GM12878 (cell line): Measurements from ENCODE around the gene HMOX1. TPM values are rescaled to one million over a fixed set of nuclear protein-coding genes. Genes with fewer than 3 reads are reported as not detected.

Experiments
- ATAC-seq: fragments of 200-7000 bp; cut with Tn5 transposase; 3 replicates; pipeline ENCODE4 v1.9.1; 2020; ENCODE audit warnings: mild to moderate bottlenecking, moderate library complexity
- BruUV-seq: library from RNA; stranded (reverse); fragments of 400-500 nt; replicated peaks from 2 replicates; lab custom pipeline; 2021; lab: Mats Ljungman, UMichigan
- CTCF ChIA-PET: fragments of 300-600 bp; sonication (Branson Sonifier 250); formaldehyde crosslinking; extraction: SDS; loops from one replicate; lab custom pipeline; 2021; ENCODE audit warnings: inconsistent platforms; lab: Yijun Ruan, JAX
- POLR2A ChIA-PET: fragments of 350-600 bp; formaldehyde crosslinking; extraction: SDS; loops from one replicate; lab custom pipeline; 2021; ENCODE audit warnings: inconsistent platforms; lab: Charles Lee
- RAD21 ChIA-PET: fragments of 300-600 bp; sonication (Branson Sonifier 250); formaldehyde crosslinking; loops from one replicate; lab custom pipeline; 2023; ENCODE audit warnings: antibody characterized with exemption; ENCODE audit not compliant: unreplicated experiment; lab: Charles Lee
- SMC1A ChIA-PET: fragments of 300-600 bp; sonication (Branson Sonifier 250); formaldehyde crosslinking; loops from one replicate; lab custom pipeline; 2023; ENCODE audit not compliant: unreplicated experiment, uncharacterized antibody; lab: Charles Lee
- DNase-seq: peaks from one replicate; pipeline ENCODE4 v3.0.0-alpha.2; 2011; ENCODE audit warnings: low read depth, low spot score
- FAIRE-seq: peaks from 3 replicates; lab custom pipeline; 2011; peaks lifted over from hg19 to GRCh38; lab: Jason Lieb, UNC
- H2AFZ ChIP-seq: 2 replicates; pipeline ENCODE4 v1.6.0; 2011; ENCODE audit warnings: low read depth, low read length, control low read depth; ENCODE audit not compliant: control insufficient read depth
- H3K27ac ChIP-seq: 2 replicates; pipeline ENCODE4 v1.5.1; 2011; ENCODE audit warnings: control low read depth; ENCODE audit not compliant: control insufficient read depth, insufficient read depth
- H3K27me3 ChIP-seq, 2 experiments: replicated peaks in 1 of 2; 2 replicates each; pipeline versions ENCODE4 v1.6.0 to v1.6.1; 2011; ENCODE audit warnings: low read length in 1 of 2; ENCODE audit not compliant: control insufficient read depth in 2 of 2, insufficient read depth in 2 of 2
- H3K36me3 ChIP-seq, 2 experiments: 2 replicates each; pipeline ENCODE4 v1.5.1; 2011; ENCODE audit warnings: low read length in 1 of 2; ENCODE audit not compliant: control insufficient read depth in 2 of 2, insufficient read depth in 2 of 2
- H3K4me1 ChIP-seq: 2 replicates; pipeline ENCODE4 v1.6.1; 2011; ENCODE audit warnings: mild to moderate bottlenecking, low read length, moderate library complexity, mixed read lengths; ENCODE audit not compliant: control insufficient read depth, insufficient read depth
- H3K4me2 ChIP-seq: 2 replicates; pipeline ENCODE4 v1.6.0; 2011; ENCODE audit warnings: control low read depth; ENCODE audit not compliant: control insufficient read depth, insufficient read depth
- H3K4me3 ChIP-seq: fragments of 200-600 bp; sonication (generic); 2 replicates; pipeline ENCODE4 v1.5.1; 2016
- H3K79me2 ChIP-seq: 2 replicates; pipeline ENCODE4 v1.6.0; 2011; ENCODE audit warnings: low read length; ENCODE audit not compliant: control insufficient read depth, insufficient read depth
- H3K9ac ChIP-seq: 2 replicates; pipeline ENCODE4 v1.8.0; 2011; ENCODE audit warnings: low read length, control low read depth, mixed read lengths; ENCODE audit not compliant: control insufficient read depth, insufficient read depth
- H3K9me3 ChIP-seq: replicated peaks from 3 replicates; pipeline ENCODE4 v1.5.1; 2011; ENCODE audit warnings: mild to moderate bottlenecking, low read length; ENCODE audit not compliant: control insufficient read depth, insufficient read depth
- H4K20me1 ChIP-seq: 2 replicates; pipeline ENCODE4 v1.6.0; 2011; ENCODE audit not compliant: control insufficient read depth, insufficient read depth
- ATF7 ChIP-seq: fragments of 450-650 bp; IDR thresholded peaks from 2 replicates; pipeline ENCODE4 v1.6.1; 2016; ENCODE audit warnings: low read depth, mild to moderate bottlenecking
- CBX5 ChIP-seq: sonication (generic); IDR thresholded peaks from 2 replicates; pipeline ENCODE4 v1.6.1; 2016; ENCODE audit warnings: low read depth, moderate library complexity, mild to moderate bottlenecking, inconsistent platforms
- FOS ChIP-seq: IDR thresholded peaks from 3 replicates; pipeline ENCODE4 v1.6.1; 2011; ENCODE audit warnings: borderline replicate concordance; ENCODE audit not compliant: insufficient read length; ENCODE audit errors: extremely low read depth
- FOXM1 ChIP-seq: IDR thresholded peaks from 2 replicates; pipeline ENCODE4 v1.6.1; 2012; ENCODE audit warnings: low read depth, mild to moderate bottlenecking, inconsistent platforms, low read length, moderate library complexity
- HDAC6 ChIP-seq: fragments of 200-600 bp; sonication (generic); IDR thresholded peaks from one replicate; pipeline ENCODE4 v1.8.0; 2017; ENCODE audit warnings: antibody characterized with exemption; ENCODE audit not compliant: unreplicated experiment
- IKZF2 ChIP-seq, 2 experiments: fragments of 450-650 bp; IDR thresholded peaks; 2 replicates each; pipeline ENCODE4 v1.6.1; 2017; ENCODE audit warnings: mild to moderate bottlenecking in 2 of 2, moderate library complexity in 2 of 2
- KLF5 ChIP-seq: fragments of 450-650 bp; IDR thresholded peaks from 2 replicates; pipeline ENCODE4 v1.6.1; 2014; ENCODE audit warnings: mild to moderate bottlenecking; ENCODE audit not compliant: partially characterized antibody
- MXI1 ChIP-seq: fragments of 150-350 bp; IDR thresholded peaks from 2 replicates; pipeline ENCODE4 v1.6.1; 2011; ENCODE audit warnings: low read depth, mild to moderate bottlenecking, inconsistent platforms, low read length, improper control_type of control experiment
- STAT3 ChIP-seq: IDR thresholded peaks from 2 replicates; pipeline ENCODE4 v1.6.1; 2011; ENCODE audit warnings: low read depth, low read length, improper control_type of control experiment
- SUPT20H ChIP-seq: IDR thresholded peaks from 2 replicates; pipeline ENCODE4 v1.6.1; 2011; ENCODE audit warnings: low read depth, mild to moderate bottlenecking, low read length, moderate library complexity, borderline replicate concordance; ENCODE audit not compliant: control insufficient read depth
- YY1 ChIP-seq: IDR thresholded peaks from 2 replicates; pipeline ENCODE4 v1.6.1; 2011; ENCODE audit warnings: low read depth, mild to moderate bottlenecking, low read length
- ZNF207 ChIP-seq: fragments of 450-650 bp; IDR thresholded peaks from 2 replicates; pipeline ENCODE4 v1.6.1; 2014; ENCODE audit warnings: antibody characterized with exemption, mild to moderate bottlenecking, borderline replicate concordance
- WGBS: methylation state at CpG from one replicate; pipeline ENCODE4 v1.1.6; 2016; ENCODE audit warnings: low lambda C conversion rate; ENCODE audit not compliant: insufficient replicate concordance, insufficient coverage; ENCODE audit errors: missing lambda C conversion rate; 5-methylcytosine and 5-hydroxymethylcytosine counted together
- in situ Hi-C: fragments of 300-500 bp; cut with MboI; formaldehyde crosslinking; loops from 9 replicates; pipeline ENCODE4 v1.14.3; 2018; ENCODE audit warnings: mixed read lengths
- intact Hi-C: fragments of 100-400 bp; cut with micrococcal nuclease; formaldehyde crosslinking; loops from one replicate; pipeline ENCODE4 v1.14.2; 2022; ENCODE audit not compliant: unreplicated experiment
- polyA plus RNA-seq, 11 experiments: library from polyadenylated mRNA; depleted of rRNA in 4 of 11; unstranded in 6 of 11; stranded (reverse) in 5 of 11; fragments of >200 nt; fragmentation: Nextera tagmentation in 4 of 11; fragmentation: Illumina TruSeq in 1 of 11; extraction: Ambion mirVana in 4 of 11; extraction: Trizol in 1 of 11; gene quantifications; 1 replicate in 1 of 11; 2 replicates in 10 of 11; pipeline versions ENCODE4 v1.2.1 to v1.2.3, GENCODE V29; 2011 to 2016; ENCODE audit warnings: inconsistent platforms in 2 of 11, missing spikeins in 2 of 11, low read depth in 1 of 11
- total RNA-seq, 4 experiments: library from RNA; depleted of rRNA in 3 of 4; stranded (reverse); fragments of >200 nt in 3 of 4; fragmentation: Illumina TruSeq in 1 of 4; extraction: Trizol in 1 of 4; gene quantifications; 2 replicates each; pipeline versions ENCODE4 v1.2.1 to v1.2.3, GENCODE V29; 2013 to 2021
- TF ChIP-seq, protein P1 (sequence below): fragments of 450-650 bp; IDR thresholded peaks from 2 replicates; pipeline ENCODE4 v1.6.1; 2016; ENCODE audit warnings: mild to moderate bottlenecking
- TF ChIP-seq, protein P2 (sequence below): IDR thresholded peaks from 2 replicates; pipeline ENCODE4 v1.6.1; 2011; ENCODE audit warnings: low read depth, low read length, improper control_type of control experiment, borderline replicate concordance
- TF ChIP-seq, protein P3 (sequence below): IDR thresholded peaks from 2 replicates; pipeline ENCODE4 v1.6.1; 2012; ENCODE audit warnings: improper control_type of control experiment, low read depth, low read length; ENCODE audit not compliant: insufficient replicate concordance

Gene HMOX1
- total and polyA plus RNA-seq, 10 of the 15 experiments (the other 5 are each of a cell fraction or from before 2014, with no cell fraction given): 1.5 to 36.7 (median 18.8) TPM

DNA sequence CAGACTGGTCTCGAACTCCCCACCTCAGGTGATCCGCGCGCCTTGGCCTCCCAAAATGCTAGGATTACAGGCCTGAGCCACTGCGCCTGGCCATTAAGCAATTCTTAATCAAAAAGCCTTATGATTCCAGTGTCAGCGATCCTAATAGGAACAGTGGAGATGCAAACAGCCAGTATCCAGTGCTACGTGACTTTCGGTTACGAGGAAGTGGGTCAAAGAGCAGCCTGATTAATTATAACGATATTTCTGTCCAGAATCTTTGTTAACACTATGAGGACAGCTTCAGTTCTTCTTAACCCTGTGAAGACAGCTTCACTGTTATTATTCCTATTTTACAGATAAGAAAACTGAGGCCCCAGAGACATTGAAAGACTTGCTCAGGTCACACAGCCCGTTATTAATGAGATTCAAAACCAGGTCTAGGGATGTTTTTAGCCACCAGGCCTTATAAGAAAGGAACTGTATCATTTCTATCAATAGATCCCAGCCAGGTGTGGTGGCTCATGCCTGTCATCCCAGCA lies 17.3 kb upstream of the HMOX1 start:
- intact Hi-C loops: no loop called here
- Histone ChIP-seq H4K20me1 (no peaks in the 10 kb centered on the region), H3K9ac (no peak overlapping the region), H3K79me2 (no peaks in the 10 kb centered on the region), H3K36me3 (no peaks in the 10 kb centered on the region), H3K4me2 (no peak overlapping the region), H3K27ac (no peak overlapping the region), H3K4me1 (peaks cover 11% of the 10 kb centered on the region), H3K27me3 (no peaks in the 10 kb centered on the region), H2AFZ (no peak overlapping the region), H3K4me3 (no peak overlapping the region), H3K9me3 (no peaks in the 10 kb centered on the region)
- DNase-seq (no peak), ATAC-seq (no peak), FAIRE-seq (no peak)
- ChIA-PET POLR2A (interaction anchor here (0.6 to 0.7 kb wide), 2 partner anchors 34 to 41 kb away, joined by 4 read pairs; no protein-coding TSS in a partner anchor), CTCF (no interaction called here), RAD21 (interaction anchor here (1.8 kb wide), 1 partner anchor 12 kb away, joined by 6 read pairs; no protein-coding TSS in a partner anchor), SMC1A (interaction anchor here (0.6 to 1.1 kb wide), 2 partner anchors 31 to 47 kb away, joined by 3 read pairs; no protein-coding TSS in a partner anchor)
- 79% methylated on average over 11 of the region's 11 CpGs for WGBS
- BruUV-seq: no TSS peak
- TF ChIP-seq MXI1 (no peak), FOXM1 (no peak), CBX5 (no peak), HDAC6 (no peak), SUPT20H (no peak), ZNF207 (no peak), ATF7 (no peak), YY1 (no peak), FOS (no peak), STAT3 (no peak), KLF5 (no peak), IKZF2 (IDR thresholded peaks at IDR 0.05) (no peak)
- TF ChIP-seq, protein P1, sequence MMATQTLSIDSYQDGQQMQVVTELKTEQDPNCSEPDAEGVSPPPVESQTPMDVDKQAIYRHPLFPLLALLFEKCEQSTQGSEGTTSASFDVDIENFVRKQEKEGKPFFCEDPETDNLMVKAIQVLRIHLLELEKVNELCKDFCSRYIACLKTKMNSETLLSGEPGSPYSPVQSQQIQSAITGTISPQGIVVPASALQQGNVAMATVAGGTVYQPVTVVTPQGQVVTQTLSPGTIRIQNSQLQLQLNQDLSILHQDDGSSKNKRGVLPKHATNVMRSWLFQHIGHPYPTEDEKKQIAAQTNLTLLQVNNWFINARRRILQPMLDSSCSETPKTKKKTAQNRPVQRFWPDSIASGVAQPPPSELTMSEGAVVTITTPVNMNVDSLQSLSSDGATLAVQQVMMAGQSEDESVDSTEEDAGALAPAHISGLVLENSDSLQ: no peak
- TF ChIP-seq, protein P2, sequence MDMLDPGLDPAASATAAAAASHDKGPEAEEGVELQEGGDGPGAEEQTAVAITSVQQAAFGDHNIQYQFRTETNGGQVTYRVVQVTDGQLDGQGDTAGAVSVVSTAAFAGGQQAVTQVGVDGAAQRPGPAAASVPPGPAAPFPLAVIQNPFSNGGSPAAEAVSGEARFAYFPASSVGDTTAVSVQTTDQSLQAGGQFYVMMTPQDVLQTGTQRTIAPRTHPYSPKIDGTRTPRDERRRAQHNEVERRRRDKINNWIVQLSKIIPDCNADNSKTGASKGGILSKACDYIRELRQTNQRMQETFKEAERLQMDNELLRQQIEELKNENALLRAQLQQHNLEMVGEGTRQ: no peak
- TF ChIP-seq, protein P3, sequence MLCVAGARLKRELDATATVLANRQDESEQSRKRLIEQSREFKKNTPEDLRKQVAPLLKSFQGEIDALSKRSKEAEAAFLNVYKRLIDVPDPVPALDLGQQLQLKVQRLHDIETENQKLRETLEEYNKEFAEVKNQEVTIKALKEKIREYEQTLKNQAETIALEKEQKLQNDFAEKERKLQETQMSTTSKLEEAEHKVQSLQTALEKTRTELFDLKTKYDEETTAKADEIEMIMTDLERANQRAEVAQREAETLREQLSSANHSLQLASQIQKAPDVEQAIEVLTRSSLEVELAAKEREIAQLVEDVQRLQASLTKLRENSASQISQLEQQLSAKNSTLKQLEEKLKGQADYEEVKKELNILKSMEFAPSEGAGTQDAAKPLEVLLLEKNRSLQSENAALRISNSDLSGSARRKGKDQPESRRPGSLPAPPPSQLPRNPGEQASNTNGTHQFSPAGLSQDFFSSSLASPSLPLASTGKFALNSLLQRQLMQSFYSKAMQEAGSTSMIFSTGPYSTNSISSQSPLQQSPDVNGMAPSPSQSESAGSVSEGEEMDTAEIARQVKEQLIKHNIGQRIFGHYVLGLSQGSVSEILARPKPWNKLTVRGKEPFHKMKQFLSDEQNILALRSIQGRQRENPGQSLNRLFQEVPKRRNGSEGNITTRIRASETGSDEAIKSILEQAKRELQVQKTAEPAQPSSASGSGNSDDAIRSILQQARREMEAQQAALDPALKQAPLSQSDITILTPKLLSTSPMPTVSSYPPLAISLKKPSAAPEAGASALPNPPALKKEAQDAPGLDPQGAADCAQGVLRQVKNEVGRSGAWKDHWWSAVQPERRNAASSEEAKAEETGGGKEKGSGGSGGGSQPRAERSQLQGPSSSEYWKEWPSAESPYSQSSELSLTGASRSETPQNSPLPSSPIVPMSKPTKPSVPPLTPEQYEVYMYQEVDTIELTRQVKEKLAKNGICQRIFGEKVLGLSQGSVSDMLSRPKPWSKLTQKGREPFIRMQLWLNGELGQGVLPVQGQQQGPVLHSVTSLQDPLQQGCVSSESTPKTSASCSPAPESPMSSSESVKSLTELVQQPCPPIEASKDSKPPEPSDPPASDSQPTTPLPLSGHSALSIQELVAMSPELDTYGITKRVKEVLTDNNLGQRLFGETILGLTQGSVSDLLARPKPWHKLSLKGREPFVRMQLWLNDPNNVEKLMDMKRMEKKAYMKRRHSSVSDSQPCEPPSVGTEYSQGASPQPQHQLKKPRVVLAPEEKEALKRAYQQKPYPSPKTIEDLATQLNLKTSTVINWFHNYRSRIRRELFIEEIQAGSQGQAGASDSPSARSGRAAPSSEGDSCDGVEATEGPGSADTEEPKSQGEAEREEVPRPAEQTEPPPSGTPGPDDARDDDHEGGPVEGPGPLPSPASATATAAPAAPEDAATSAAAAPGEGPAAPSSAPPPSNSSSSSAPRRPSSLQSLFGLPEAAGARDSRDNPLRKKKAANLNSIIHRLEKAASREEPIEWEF: no peak
- in situ Hi-C loops: no loop called here
